Sigmoid colon (tissue), 7 donors: ENCODE results near the gene NEURL4. TPM values are rescaled to one million over a fixed set of nuclear protein-coding genes. Genes with fewer than 3 reads are reported as not detected.
A peak's percentile ranks its signal among the peaks of the same experiment; 100 is the strongest.

Source experiments
- DNase-seq: peaks from one replicate; pipeline ENCODE4 v3.0.0-alpha.2; 2019
- H3K27ac ChIP-seq, 4 donors: fragments of 200-600 bp; sonication (generic); one replicate each; pipeline ENCODE4 v1.5.1; 2016 to 2019; ENCODE audit warnings: mild to moderate bottlenecking in 1 of 4
- H3K27me3 ChIP-seq, 3 donors: fragments of 200-600 bp; sonication (generic); one replicate each; pipeline ENCODE4 v1.5.1; 2019; ENCODE audit warnings: mild to moderate bottlenecking in 1 of 3
- H3K36me3 ChIP-seq, 4 donors: fragments of 200-600 bp; sonication (generic); one replicate each; pipeline ENCODE4 v1.5.1; 2016 to 2019
- H3K4me1 ChIP-seq, 4 donors: fragments of 200-600 bp; sonication (generic); one replicate each; pipeline ENCODE4 v1.5.1; 2017 to 2019
- H3K4me3 ChIP-seq, 4 donors: fragments of 200-600 bp; sonication (generic); one replicate each; pipeline ENCODE4 v1.5.1; 2017 to 2019; ENCODE audit warnings: mild to moderate bottlenecking in 2 of 4, moderate library complexity in 1 of 4
- H3K9me3 ChIP-seq, 4 donors: fragments of 200-600 bp in 3 of 4; sonication (generic) in 3 of 4; one replicate each; pipeline versions ENCODE4 v1.5.1 to v1.6.1; 2013 to 2019
- CTCF ChIP-seq, 4 experiments: fragments of 450-650 bp in 3 of 4; fragments of 200-600 bp in 1 of 4; IDR thresholded peaks; one replicate each; pipeline ENCODE4 v1.5.1; 2016 to 2019; ENCODE audit warnings: antibody characterized with exemption in 4 of 4, mild to moderate bottlenecking in 3 of 4, moderate library complexity in 2 of 4
- EP300 ChIP-seq, 4 donors: sonication (generic); formaldehyde crosslinking; IDR thresholded peaks; one replicate each; pipeline ENCODE4 v1.6.1; 2017; ENCODE audit warnings: antibody characterized with exemption in 4 of 4
- POLR2A ChIP-seq, 2 donors: fragments of 450-650 bp; IDR thresholded peaks; one replicate each; pipeline ENCODE4 v1.6.1; 2016; ENCODE audit warnings: antibody characterized with exemption in 2 of 2, mild to moderate bottlenecking in 2 of 2, moderate library complexity in 2 of 2
- POLR2AphosphoS5 ChIP-seq, 4 donors: sonication (generic); formaldehyde crosslinking; IDR thresholded peaks; one replicate each; pipeline ENCODE4 v1.6.1; 2017; ENCODE audit warnings: antibody characterized with exemption in 4 of 4
- WGBS, 2 donors: extraction: QIAGEN DNeasy Blood & Tissue Kit; methylation state at CpG; one replicate each; pipeline ENCODE4 v1.1.7; 2013; 5-methylcytosine and 5-hydroxymethylcytosine counted together
- intact Hi-C: fragments of 100-400 bp; cut with DNase I; formaldehyde crosslinking; loops from one replicate; pipeline ENCODE4 v1.15.1; 2023
- polyA plus RNA-seq, 3 donors: library from polyadenylated mRNA; stranded (reverse); fragments of 200-250 nt; gene quantifications; one replicate each; pipeline ENCODE4 v1.2.3, GENCODE V29; 2013
- total RNA-seq, 4 donors: library from RNA; depleted of rRNA; stranded (reverse); fragments of >200 nt; gene quantifications; one replicate each; pipeline ENCODE4 v1.1.0, GENCODE V29; 2016
- donor health status: healthy with polysubstance abuse.
- donor health status: Bipolar disorder and iron deficiency.
- donor health status: healthy.

NEURL4 gene
- total and polyA plus RNA-seq, 7 donors = 6.0 to 31.6 (median 16.7) TPM

DNA sequence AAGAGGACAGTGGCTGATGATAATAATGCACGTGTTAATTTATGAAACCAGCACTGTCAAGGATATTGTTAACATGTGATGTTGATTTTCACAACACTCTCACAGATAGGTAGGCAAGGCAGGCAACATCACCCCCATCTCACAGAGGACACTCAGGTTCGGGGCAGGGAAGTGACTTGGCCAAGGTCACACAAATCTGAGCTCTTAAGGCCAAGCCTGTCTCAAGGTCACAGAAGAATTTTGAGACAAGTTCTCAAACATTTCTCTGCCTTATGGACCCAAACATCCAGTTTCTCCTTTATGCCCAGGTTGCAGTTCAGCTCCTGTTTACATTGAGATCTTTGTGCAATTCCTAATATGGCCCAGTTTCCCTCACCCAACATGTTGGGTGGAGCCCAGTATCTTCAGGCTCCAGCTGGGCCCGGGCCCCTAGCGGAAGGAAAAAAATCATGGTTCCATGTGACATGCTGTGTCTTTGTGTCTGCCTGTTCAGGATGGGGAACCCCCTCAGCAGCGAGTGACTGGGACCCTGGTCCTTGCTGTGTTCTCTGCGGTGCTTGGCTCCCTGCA lies 46.3 kb downstream of the NEURL4 start:
- Histone ChIP-seq H3K9me3 (no peaks in the 10 kb centered on the region), H3K27ac (peak overlapping the region; percentile 93 to 98 (median 96)), H3K4me3 (peak overlapping the region; percentile 53 to 83 (median 68)), H3K4me1 (peaks cover 0 to 56% (median 46%) of the 10 kb centered on the region in 4 donors), H3K27me3 (no peaks in the 10 kb centered on the region), H3K36me3 (peaks cover 26 to 33% (median 28%) of the 10 kb centered on the region in 4 donors)
- peak; percentile 78 for DNase-seq
- 52 to 56% methylated on average over 6 of the region's 6 CpGs for WGBS, 2 donors
- TF ChIP-seq POLR2AphosphoS5 (IDR thresholded peaks at IDR 0.05) (peak in 2 of 4 donors; percentile 30 to 58), EP300 (IDR thresholded peaks at IDR 0.05) (no peak), CTCF (IDR thresholded peaks at IDR 0.05) (peak in 2 of 4 experiments; percentile 11 to 49), POLR2A (IDR thresholded peaks at IDR 0.05) (no peak)
- intact Hi-C loops = no loop called here

GRCh38 chr17:7281953-7282751 lies 47.0 kb downstream of the NEURL4 start:
- 1 to 4% methylated on average over 43 of the region's 43 CpGs for WGBS, 2 donors
- Histone ChIP-seq H3K4me1 (peaks cover 0 to 56% (median 46%) of the 10 kb centered on the region in 4 donors), H3K9me3 (no peaks in the 10 kb centered on the region), H3K36me3 (peaks cover 26 to 33% (median 27%) of the 10 kb centered on the region in 4 donors), H3K4me3 (peak overlapping the region; percentile 53 to 83 (median 68)), H3K27me3 (no peaks in the 10 kb centered on the region), H3K27ac (peak overlapping the region; percentile 93 to 98 (median 96))
- TF ChIP-seq CTCF (IDR thresholded peaks at IDR 0.05) = no peak
- TF ChIP-seq EP300 (IDR thresholded peaks at IDR 0.05) = peak in 3 of 4 donors; percentile 32 to 49 (median 43)
- TF ChIP-seq POLR2AphosphoS5 (IDR thresholded peaks at IDR 0.05) = peak; percentile 44 to 73 (median 71)
- peak in 1 of 2 donors; percentile 35 for TF ChIP-seq POLR2A (IDR thresholded peaks at IDR 0.05)
- DNase-seq = peak; percentile 87
- intact Hi-C loops = loop anchor here (2.0 kb wide), 2 partner anchors 29 to 71 kb away; partner anchors contain the start of genes ELP5 and KCTD11

- Histone ChIP-seq H3K27ac (peak within 1 kb of the TSS; percentile 93 to 98 (median 96)), H3K9me3 (no peaks in the 10 kb centered on the region), H3K4me3 (peak within 1 kb of the TSS; percentile 53 to 83 (median 68)), H3K27me3 (no peaks in the 10 kb centered on the region), H3K36me3 (peaks cover 22 to 28% (median 23%) of the 10 kb centered on the region in 4 donors), H3K4me1 (peaks cover 0 to 51% (median 42%) of the 10 kb centered on the region in 4 donors)
- intact Hi-C loops = loop anchor here (2.0 kb wide), 2 partner anchors 29 to 71 kb away; partner anchors contain the start of genes ELP5 and KCTD11
- peak; percentile 98 for DNase-seq
- WGBS, 2 donors = 0 to 1% methylated on average over 71 of the region's 71 CpGs
- TF ChIP-seq CTCF (IDR thresholded peaks at IDR 0.05) (peak in 1 of 4 experiments; percentile 13), POLR2AphosphoS5 (IDR thresholded peaks at IDR 0.05) (peak; percentile 88 to 95 (median 90)), POLR2A (IDR thresholded peaks at IDR 0.05) (peak; percentile 68 to 85), EP300 (IDR thresholded peaks at IDR 0.05) (peak in 3 of 4 donors; percentile 18 to 62 (median 40))
Observed at GRCh38 chr17:7281074-7281952, 47.8 kb downstream of the NEURL4 start, which contains the start of gene SLC2A4. TSS of gene SLC2A4 (plus strand) at chr17:7281718. CDS start at chr17:7281935, 217 bp downstream.

DNA sequence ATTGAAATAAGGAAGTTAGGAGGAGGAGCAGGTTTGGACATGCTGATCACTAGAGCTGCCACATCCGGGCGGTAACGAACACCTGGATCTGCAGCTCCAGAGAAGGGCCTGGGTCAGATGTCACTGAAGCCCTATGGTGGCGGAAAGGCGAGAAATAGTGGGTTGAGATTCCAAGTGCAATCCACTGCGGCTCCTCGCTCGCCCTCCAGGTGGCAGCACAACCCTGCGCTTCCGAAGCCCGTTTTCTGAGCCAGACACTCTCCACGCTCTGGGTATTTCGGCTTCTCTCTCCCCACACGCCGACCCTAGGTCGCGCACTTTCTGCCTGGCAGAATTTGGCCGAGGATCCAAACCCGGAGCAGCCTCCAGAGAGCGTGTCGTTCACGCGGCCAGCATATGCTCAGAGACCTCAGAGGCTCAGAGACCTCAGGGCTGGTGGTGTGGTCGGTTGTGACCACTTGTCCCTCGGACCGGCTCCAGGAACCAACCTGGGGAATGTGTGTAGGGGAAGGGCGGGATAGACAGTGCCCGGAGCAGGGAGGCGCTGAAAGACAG lies 48.5 kb downstream of the NEURL4 start:
- H3K36me3 ChIP-seq = peaks cover 15 to 21% (median 16%) of the 10 kb centered on the region in 4 donors
- DNase-seq = peak; percentile 91
- 0 to 1% methylated on average over 29 of the region's 29 CpGs for WGBS, 2 donors
- H3K4me3 ChIP-seq = peak overlapping the region; percentile 15 to 83 (median 68)
- peak overlapping the region; percentile 93 to 98 (median 96) for H3K27ac ChIP-seq
- no peaks in the 10 kb centered on the region for H3K9me3 ChIP-seq
- intact Hi-C loops = loop anchor here (1.0 to 2.0 kb wide), 3 partner anchors 16 to 72 kb away; partner anchors contain the start of genes ELP5 and KCTD11
- H3K4me1 ChIP-seq = peaks cover 0 to 44% (median 37%) of the 10 kb centered on the region in 4 donors
- TF ChIP-seq CTCF (IDR thresholded peaks at IDR 0.05) = peak; percentile 88 to 98 (median 94)
- peak in 2 of 4 donors; percentile 5 to 18 for TF ChIP-seq POLR2AphosphoS5 (IDR thresholded peaks at IDR 0.05)
- TF ChIP-seq POLR2A (IDR thresholded peaks at IDR 0.05) = no peak
- no peak for TF ChIP-seq EP300 (IDR thresholded peaks at IDR 0.05)
- H3K27me3 ChIP-seq = no peaks in the 10 kb centered on the region
